GM12891 (cell line): Measurements from ENCODE around the gene SIRT2.

ENCODE experiments used
- DNase-seq: peaks from one replicate; pipeline ENCODE4 v3.0.0; 2011; ENCODE audit warnings: low spot score; ENCODE audit not compliant: insufficient read length
- FAIRE-seq: peaks from 2 replicates; lab custom pipeline; 2011; peaks lifted over from hg19 to GRCh38; lab: Jason Lieb, UNC
- PAX5 ChIP-seq: IDR thresholded peaks from 2 replicates; pipeline ENCODE4 v1.6.1; 2011; ENCODE audit warnings: low read length, moderate library complexity, mild to moderate bottlenecking; ENCODE audit not compliant: insufficient read depth, severe bottlenecking
- POLR2A ChIP-seq: IDR thresholded peaks from 2 replicates; pipeline ENCODE4 v1.6.1; 2011; ENCODE audit warnings: low read depth, low read length, control low read depth
- POLR2AphosphoS5 ChIP-seq: IDR thresholded peaks from 2 replicates; pipeline ENCODE4 v1.6.1; 2011; ENCODE audit warnings: low read depth, low read length, control low read depth
- POU2F2 ChIP-seq: IDR thresholded peaks from 2 replicates; pipeline ENCODE4 v1.6.1; 2011; ENCODE audit warnings: low read depth, mild to moderate bottlenecking, control low read depth, low read length, moderate library complexity
- SPI1 ChIP-seq: IDR thresholded peaks from 2 replicates; pipeline ENCODE4 v1.6.1; 2011; ENCODE audit warnings: low read depth, low read length, control low read depth
- TAF1 ChIP-seq: IDR thresholded peaks from 2 replicates; pipeline ENCODE4 v1.6.1; 2011; ENCODE audit warnings: low read depth, low read length, control low read depth

The SIRT2 gene

GRCh38 chr19:38932425-38933179, 33.2 kb upstream of the SIRT2 start:
- no peak for TF ChIP-seq POU2F2
- TF ChIP-seq SPI1 = no peak
- TF ChIP-seq POLR2A = no peak
- no peak for TF ChIP-seq POLR2AphosphoS5
- TF ChIP-seq PAX5 = no peak
- TF ChIP-seq TAF1 = no peak
- no peak for FAIRE-seq
- DNase-seq = no peak

GRCh38 chr19:38931521-38931793, 32.0 kb upstream of the SIRT2 start:
- DNase-seq (no peak), FAIRE-seq (no peak)
- TF ChIP-seq POU2F2 (no peak), POLR2A (no peak), POLR2AphosphoS5 (no peak), PAX5 (no peak), SPI1 (no peak)

- TF ChIP-seq PAX5 (no peak), POU2F2 (0 out of 2 replicates have a peak, but pooled peaks have one; percentile 69), TAF1 (peak; percentile 47; the same call in 1 of the 2 replicates), POLR2A (peak; percentile 92), POLR2AphosphoS5 (peak; percentile 94)
- peak; percentile 100 for FAIRE-seq
- peak; percentile 96 for DNase-seq
These were observed 31.5 kb upstream of the SIRT2 start, which contains the start of gene MRPS12 for GRCh38 chr19:38930776-38931520. MRPS12 (plus strand) TSS chr19:38930944; CDS start chr19:38931295, 351 bp downstream.

- DNase-seq = peak; percentile 90
- TF ChIP-seq POLR2A (no peak; the same call in 1 of the 2 replicates), POU2F2 (no peak; the same call in none of the 2 replicates), PAX5 (no peak), TAF1 (peak; percentile 94), SPI1 (no peak), POLR2AphosphoS5 (peak; percentile 90; the same call in 1 of the 2 replicates)
- no peak for FAIRE-seq
These were observed 30.7 kb upstream of the SIRT2 start, which contains the start of gene SARS2 for GRCh38 chr19:38929929-38930775. SARS2 (minus strand) TSS chr19:38930763; CDS start chr19:38930736, 27 bp downstream.

GRCh38 chr19:38928391-38929001, 29.1 kb upstream of the SIRT2 start:
- FAIRE-seq = no peak
- TF ChIP-seq SPI1 = no peak
- no peak for TF ChIP-seq POU2F2
- no peak for TF ChIP-seq TAF1
- TF ChIP-seq POLR2AphosphoS5 = no peak
- no peak for TF ChIP-seq PAX5
- TF ChIP-seq POLR2A = no peak
- DNase-seq = no peak

- FAIRE-seq (no peak), DNase-seq (no peak)
- TF ChIP-seq POU2F2 (no peak), SPI1 (no peak), POLR2A (no peak)
These were observed 25.0 kb upstream of the SIRT2 start for GRCh38 chr19:38924388-38924787.

- DNase-seq = no peak
- TF ChIP-seq POU2F2 (no peak), TAF1 (no peak), SPI1 (no peak), POLR2AphosphoS5 (no peak), POLR2A (no peak), PAX5 (no peak)
- FAIRE-seq = no peak
These were observed 23.1 kb upstream of the SIRT2 start for GRCh38 chr19:38922482-38922881.

GRCh38 chr19:38921420-38922274, 22.2 kb upstream of the SIRT2 start:
- TF ChIP-seq PAX5 (no peak), SPI1 (no peak), TAF1 (no peak), POLR2A (no peak), POLR2AphosphoS5 (no peak; the same call in 1 of the 2 replicates), POU2F2 (no peak)
- DNase-seq (no peak), FAIRE-seq (no peak)

- TF ChIP-seq PAX5 (no peak), TAF1 (no peak), POLR2AphosphoS5 (peak; percentile 5; the same call in 1 of the 2 replicates)
- DNase-seq (no peak), FAIRE-seq (peak; percentile 73)
These were observed 21.4 kb upstream of the SIRT2 start for GRCh38 chr19:38920602-38921419.
